ENCODE measurements around the gene JPH3.

GRCh38 chr16:87681981-87682570 lies 79.8 kb downstream of the JPH3 start:
- TF ChIP-seq FOXM1 (IDR thresholded peaks at IDR 0.05; ENCODE audit: borderline replicate concordance) (no peak), HDGF (IDR thresholded peaks at IDR 0.05; ENCODE audit: borderline replicate concordance) (no peak), FOXK2 (IDR thresholded peaks at IDR 0.05) (no peak), FOXA1 (IDR thresholded peaks at IDR 0.05) (no peak), NFRKB (IDR thresholded peaks at IDR 0.05) (no peak), L3MBTL2 (conservative IDR thresholded peaks at IDR 0.05) (no peak), BHLHE40 (IDR thresholded peaks at IDR 0.05; ENCODE audit: borderline replicate concordance) (no peak), ELF4 (IDR thresholded peaks at IDR 0.05) (no peak), ARNT (IDR thresholded peaks at IDR 0.05) (no peak), SP1 (IDR thresholded peaks at IDR 0.05) (no peak), SUZ12 (IDR thresholded peaks at IDR 0.05) (no peak), PKNOX1 (IDR thresholded peaks at IDR 0.05) (peak; percentile 58), ZNF384 (IDR thresholded peaks at IDR 0.05) (no peak), CTBP1 (IDR thresholded peaks at IDR 0.05; ENCODE audit: borderline replicate concordance) (no peak)

Measured in HEK293T (cell line).